Fibroblast of lung (primary cell): Measurements from ENCODE around the gene COL26A1. TPM values are rescaled to one million over a fixed set of nuclear protein-coding genes. Genes with fewer than 3 reads are reported as not detected.
"Not testable (repeated sequence)": the region's sequence is repeated elsewhere in the genome, so short reads cannot be mapped to it uniquely, and the experiment has no call there.

ENCODE experiments used
- DNase-seq, 2 donors: peaks; one replicate each; pipeline versions ENCODE4 v3.0.0 to v3.0.0-alpha.2; 2010; ENCODE audit warnings: low read depth in 2 of 2
- H2AFZ ChIP-seq: 2 replicates; pipeline ENCODE4 v1.5.1; 2012; ENCODE audit warnings: low read length, control low read depth, inconsistent platforms
- H3K27ac ChIP-seq: 2 replicates; pipeline ENCODE4 v1.5.1; 2011; ENCODE audit warnings: low read length, control low read depth; ENCODE audit not compliant: insufficient read depth
- H3K27me3 ChIP-seq: 2 replicates; pipeline ENCODE4 v1.5.1; 2011; ENCODE audit warnings: mild to moderate bottlenecking, low read length; ENCODE audit not compliant: control insufficient read depth, insufficient read depth
- H3K36me3 ChIP-seq: 2 replicates; pipeline ENCODE4 v1.5.1; 2011; ENCODE audit warnings: low read length; ENCODE audit not compliant: control insufficient read depth, insufficient read depth
- H3K4me1 ChIP-seq: 2 replicates; pipeline ENCODE4 v1.5.1; 2011; ENCODE audit warnings: low read length; ENCODE audit not compliant: control insufficient read depth, insufficient read depth; ENCODE audit errors: extremely low read depth
- H3K4me2 ChIP-seq: 2 replicates; pipeline ENCODE4 v1.5.1; 2011; ENCODE audit warnings: low read length, control low read depth; ENCODE audit not compliant: insufficient read depth; ENCODE audit errors: extremely low read depth
- H3K4me3 ChIP-seq, 4 experiments: fragments of 200-600 bp in 1 of 4; sonication (generic) in 1 of 4; replicated peaks in 1 of 4; 2 replicates each; pipeline ENCODE4 v1.5.1; 2011 to 2016; ENCODE audit warnings: low read length in 4 of 4, low read depth in 3 of 4, mild to moderate bottlenecking in 3 of 4, control low read depth in 2 of 4, inconsistent platforms in 1 of 4, mixed read lengths in 1 of 4; ENCODE audit not compliant: insufficient read depth in 1 of 4; ENCODE audit errors: control extremely low read depth in 1 of 4
- H3K79me2 ChIP-seq: 2 replicates; pipeline ENCODE4 v1.5.1; 2012; ENCODE audit warnings: mild to moderate bottlenecking, low read length, inconsistent platforms; ENCODE audit not compliant: control insufficient read depth, insufficient read depth
- H3K9ac ChIP-seq: 2 replicates; pipeline ENCODE4 v1.5.1; 2011; ENCODE audit warnings: mild to moderate bottlenecking, low read length, control low read depth; ENCODE audit not compliant: insufficient read depth
- H3K9me3 ChIP-seq: 2 replicates; pipeline ENCODE4 v1.5.1; 2012; ENCODE audit warnings: low read depth, low read length; ENCODE audit not compliant: control insufficient read depth, insufficient read depth
- H4K20me1 ChIP-seq: 2 replicates; pipeline ENCODE4 v1.5.1; 2011; ENCODE audit warnings: low read length; ENCODE audit not compliant: control insufficient read depth, insufficient read depth; ENCODE audit errors: extremely low read depth
- CTCF ChIP-seq, 2 donors: IDR thresholded peaks in 1 of 2; conservative IDR thresholded peaks in 1 of 2; 1 replicate in 1 of 2; 2 replicates in 1 of 2; pipeline ENCODE4 v1.5.1; 2011 to 2012; ENCODE audit warnings: low read length in 2 of 2, control low read depth in 1 of 2, inconsistent platforms in 1 of 2, low read depth in 1 of 2, mild to moderate bottlenecking in 1 of 2
- EZH2 ChIP-seq: IDR thresholded peaks from 2 replicates; pipeline ENCODE4 v1.5.1; 2012; ENCODE audit warnings: low read length, control low read depth, mild to moderate bottlenecking; ENCODE audit errors: missing control alignments
- polyA plus RNA-seq, 2 donors: library from polyadenylated mRNA; depleted of rRNA in 1 of 2; stranded (reverse) in 1 of 2; unstranded in 1 of 2; fragments of >200 nt; gene quantifications; 2 replicates each; pipeline ENCODE4 v1.2.1, GENCODE V29; 2011 to 2012; ENCODE audit warnings: missing spikeins in 1 of 2
- total RNA-seq: library from RNA; depleted of rRNA; stranded (reverse); fragments of >200 nt; gene quantifications from 2 replicates; pipeline ENCODE4 v1.2.1, GENCODE V29; 2014

The COL26A1 gene
- total and polyA plus RNA-seq, 2 donors (not counting 1 experiment from before 2014, with no cell fraction given): 0.06 TPM; not detected in 1

GRCh38 chr7:101487105-101487458, 124.4 kb downstream of the COL26A1 start:
- no peak overlapping the region for H3K9ac ChIP-seq
- no peaks in the 10 kb centered on the region for H3K4me1 ChIP-seq
- no peak for DNase-seq
- H4K20me1 ChIP-seq: no peaks in the 10 kb centered on the region
- no peak overlapping the region for H2AFZ ChIP-seq
- H3K36me3 ChIP-seq: no peaks in the 10 kb centered on the region
- H3K4me3 ChIP-seq: no peak overlapping the region
- no peaks in the 10 kb centered on the region for H3K9me3 ChIP-seq
- H3K4me2 ChIP-seq: no peak overlapping the region
- H3K27me3 ChIP-seq: no peaks in the 10 kb centered on the region
- no peaks in the 10 kb centered on the region for H3K79me2 ChIP-seq
- no peak for TF ChIP-seq CTCF (conservative IDR thresholded peaks at IDR 0.05 in 1 of 2, IDR thresholded peaks at IDR 0.05 in 1 of 2; ENCODE audit: low read depth in 1 of 2, low read length in 2 of 2)
- no peak for TF ChIP-seq EZH2
- H3K27ac ChIP-seq: no peak overlapping the region

GRCh38 chr7:101487753-101488152, 125.1 kb downstream of the COL26A1 start:
- TF ChIP-seq EZH2 (no peak), CTCF (conservative IDR thresholded peaks at IDR 0.05 in 1 of 2, IDR thresholded peaks at IDR 0.05 in 1 of 2; ENCODE audit: low read depth in 1 of 2, low read length in 2 of 2) (no peak)
- no peaks in the 10 kb centered on the region for H3K79me2 ChIP-seq

GRCh38 chr7:101488826-101489572, 126.3 kb downstream of the COL26A1 start:
- H2AFZ ChIP-seq: no peak overlapping the region
- no peak for DNase-seq
- no peaks in the 10 kb centered on the region for H3K4me1 ChIP-seq
- H4K20me1 ChIP-seq: no peaks in the 10 kb centered on the region
- no peaks in the 10 kb centered on the region for H3K79me2 ChIP-seq
- H3K27me3 ChIP-seq: no peaks in the 10 kb centered on the region
- TF ChIP-seq CTCF (conservative IDR thresholded peaks at IDR 0.05 in 1 of 2, IDR thresholded peaks at IDR 0.05 in 1 of 2; ENCODE audit: low read depth in 1 of 2, low read length in 2 of 2): no peak
- TF ChIP-seq EZH2: no peak
- no peak overlapping the region for H3K4me2 ChIP-seq
- H3K27ac ChIP-seq: no peak overlapping the region
- H3K36me3 ChIP-seq: no peaks in the 10 kb centered on the region
- H3K9ac ChIP-seq: no peak overlapping the region
- no peak overlapping the region for H3K4me3 ChIP-seq
- H3K9me3 ChIP-seq: no peaks in the 10 kb centered on the region

More at GRCh38 chr7:101487753-101488152, 125.1 kb downstream of the COL26A1 start:
- Histone ChIP-seq H3K9me3 (no peaks in the 10 kb centered on the region), H3K36me3 (no peaks in the 10 kb centered on the region), H3K27me3 (no peaks in the 10 kb centered on the region), H3K4me3 (no peak overlapping the region), H3K4me1 (no peaks in the 10 kb centered on the region), H3K4me2 (no peak overlapping the region), H3K9ac (no peak overlapping the region), H4K20me1 (no peaks in the 10 kb centered on the region), H3K27ac (no peak overlapping the region), H2AFZ (no peak overlapping the region)
- no peak for DNase-seq

- DNase-seq: not testable (repeated sequence)
Measured at GRCh38 chr7:101490439-101490838, 127.8 kb downstream of the COL26A1 start.

GRCh38 chr7:101491442-101491841, 128.8 kb downstream of the COL26A1 start:
- not testable (repeated sequence) for DNase-seq, H3K36me3 ChIP-seq, H3K27ac ChIP-seq, H3K4me3 ChIP-seq, H3K9ac ChIP-seq, H3K4me1 ChIP-seq, H3K9me3 ChIP-seq, H3K27me3 ChIP-seq, H3K4me2 ChIP-seq, H3K79me2 ChIP-seq, H4K20me1 ChIP-seq, H2AFZ ChIP-seq

More at GRCh38 chr7:101490439-101490838, 127.8 kb downstream of the COL26A1 start:
- H3K79me2 ChIP-seq, H3K4me1 ChIP-seq, H2AFZ ChIP-seq, H3K36me3 ChIP-seq, H3K9ac ChIP-seq, H3K4me2 ChIP-seq, H3K4me3 ChIP-seq, H4K20me1 ChIP-seq, H3K27ac ChIP-seq, H3K9me3 ChIP-seq, H3K27me3 ChIP-seq: not testable (repeated sequence)
